ENCODE results near the gene ZFYVE26. TPM values are rescaled to one million over a fixed set of nuclear protein-coding genes. Genes with fewer than 3 reads are reported as not detected.

ZFYVE26 gene
- total RNA-seq, 1 donor, result 37.6 TPM

GRCh38 chr14:67833403-67833802 lies 17.0 kb upstream of the ZFYVE26 start:
- H3K9me3 ChIP-seq (ENCODE audit: low read depth, low read length), result no peaks in the 10 kb centered on the region

GRCh38 chr14:67831113-67831512 lies 14.7 kb upstream of the ZFYVE26 start:
- Histone ChIP-seq H2AFZ (ENCODE audit: low read length) (no peak overlapping the region), H3K79me2 (ENCODE audit: insufficient read depth, low read length) (no peaks in the 10 kb centered on the region), H3K4me2 (ENCODE audit: insufficient read depth, low read length) (no peak overlapping the region), H3K4me3 (ENCODE audit: insufficient read depth, low read length) (no peak overlapping the region), H3K27ac (ENCODE audit: low read depth, low read length) (no peak overlapping the region), H3K36me3 (ENCODE audit: insufficient read depth, low read length) (no peaks in the 10 kb centered on the region), H3K9me3 (ENCODE audit: low read depth, low read length) (no peaks in the 10 kb centered on the region), H4K20me1 (ENCODE audit: insufficient read depth, low read length) (no peaks in the 10 kb centered on the region), H3K27me3 (ENCODE audit: insufficient read depth, low read length) (no peaks in the 10 kb centered on the region), H3K4me1 (ENCODE audit: insufficient read depth, low read length) (no peaks in the 10 kb centered on the region)
- TF ChIP-seq, protein P1, sequence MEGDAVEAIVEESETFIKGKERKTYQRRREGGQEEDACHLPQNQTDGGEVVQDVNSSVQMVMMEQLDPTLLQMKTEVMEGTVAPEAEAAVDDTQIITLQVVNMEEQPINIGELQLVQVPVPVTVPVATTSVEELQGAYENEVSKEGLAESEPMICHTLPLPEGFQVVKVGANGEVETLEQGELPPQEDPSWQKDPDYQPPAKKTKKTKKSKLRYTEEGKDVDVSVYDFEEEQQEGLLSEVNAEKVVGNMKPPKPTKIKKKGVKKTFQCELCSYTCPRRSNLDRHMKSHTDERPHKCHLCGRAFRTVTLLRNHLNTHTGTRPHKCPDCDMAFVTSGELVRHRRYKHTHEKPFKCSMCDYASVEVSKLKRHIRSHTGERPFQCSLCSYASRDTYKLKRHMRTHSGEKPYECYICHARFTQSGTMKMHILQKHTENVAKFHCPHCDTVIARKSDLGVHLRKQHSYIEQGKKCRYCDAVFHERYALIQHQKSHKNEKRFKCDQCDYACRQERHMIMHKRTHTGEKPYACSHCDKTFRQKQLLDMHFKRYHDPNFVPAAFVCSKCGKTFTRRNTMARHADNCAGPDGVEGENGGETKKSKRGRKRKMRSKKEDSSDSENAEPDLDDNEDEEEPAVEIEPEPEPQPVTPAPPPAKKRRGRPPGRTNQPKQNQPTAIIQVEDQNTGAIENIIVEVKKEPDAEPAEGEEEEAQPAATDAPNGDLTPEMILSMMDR (IDR thresholded peaks at IDR 0.05; ENCODE audit: extremely low read depth, low read depth, low read length), result no peak
- no peak for DNase-seq (ENCODE audit: insufficient read length, low spot score, missing footprints)

More at GRCh38 chr14:67833403-67833802, 17.0 kb upstream of the ZFYVE26 start:
- no peak overlapping the region for H3K27ac ChIP-seq (ENCODE audit: low read depth, low read length)
- no peak overlapping the region for H3K4me2 ChIP-seq (ENCODE audit: insufficient read depth, low read length)
- TF ChIP-seq, protein P1 (IDR thresholded peaks at IDR 0.05; ENCODE audit: extremely low read depth, low read depth, low read length), result no peak
- no peak overlapping the region for H2AFZ ChIP-seq (ENCODE audit: low read length)
- H3K4me1 ChIP-seq (ENCODE audit: insufficient read depth, low read length), result no peaks in the 10 kb centered on the region
- H3K4me3 ChIP-seq (ENCODE audit: insufficient read depth, low read length), result no peak overlapping the region
- DNase-seq (ENCODE audit: insufficient read length, low spot score, missing footprints), result no peak
- H3K79me2 ChIP-seq (ENCODE audit: insufficient read depth, low read length), result no peaks in the 10 kb centered on the region
- no peaks in the 10 kb centered on the region for H3K27me3 ChIP-seq (ENCODE audit: insufficient read depth, low read length)
- H4K20me1 ChIP-seq (ENCODE audit: insufficient read depth, low read length), result no peaks in the 10 kb centered on the region
- no peaks in the 10 kb centered on the region for H3K36me3 ChIP-seq (ENCODE audit: insufficient read depth, low read length)

DNA sequence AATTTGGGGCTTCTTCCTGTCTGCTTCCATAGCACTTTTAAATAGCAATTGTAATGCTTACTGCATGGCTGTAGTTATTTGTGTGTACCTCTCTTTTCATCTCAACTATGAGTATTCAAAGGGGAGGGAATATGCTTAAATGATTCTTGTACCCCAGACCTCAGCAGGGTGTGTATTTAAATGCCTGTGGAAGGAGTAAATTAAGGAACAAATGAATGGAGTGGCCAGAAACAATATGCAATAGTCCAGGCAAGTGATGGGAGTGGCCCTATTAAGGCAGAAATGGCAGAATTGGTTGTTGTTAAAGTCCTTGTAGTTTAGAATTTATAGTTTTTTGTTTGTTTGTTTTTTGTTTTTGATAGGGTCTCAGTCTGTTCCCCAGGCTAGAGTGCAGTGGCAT lies 4.7 kb upstream of the ZFYVE26 start:
- H3K4me2 ChIP-seq (ENCODE audit: insufficient read depth, low read length), result peak overlapping the region; percentile 93

GRCh38 chr14:67820428-67820971 lies 4.1 kb upstream of the ZFYVE26 start:
- DNase-seq (ENCODE audit: insufficient read length, low spot score, missing footprints), result peak; percentile 50
- Histone ChIP-seq H3K36me3 (ENCODE audit: insufficient read depth, low read length) (no peaks in the 10 kb centered on the region), H3K9me3 (ENCODE audit: low read depth, low read length) (no peaks in the 10 kb centered on the region), H3K27ac (ENCODE audit: low read depth, low read length) (peak overlapping the region; percentile 92), H3K79me2 (ENCODE audit: insufficient read depth, low read length) (peaks cover 7% of the 10 kb centered on the region), H3K27me3 (ENCODE audit: insufficient read depth, low read length) (no peaks in the 10 kb centered on the region), H4K20me1 (ENCODE audit: insufficient read depth, low read length) (no peaks in the 10 kb centered on the region), H3K4me2 (ENCODE audit: insufficient read depth, low read length) (peak overlapping the region; percentile 93), H3K4me1 (ENCODE audit: insufficient read depth, low read length) (peaks cover 19% of the 10 kb centered on the region), H3K4me3 (ENCODE audit: insufficient read depth, low read length) (peak overlapping the region; percentile 80), H2AFZ (ENCODE audit: low read length) (peak overlapping the region; percentile 95)
- TF ChIP-seq, protein P1 (IDR thresholded peaks at IDR 0.05; ENCODE audit: extremely low read depth, low read depth, low read length), result no peak

More for the DNA sequence above, 4.7 kb upstream of the ZFYVE26 start:
- no peak for DNase-seq (ENCODE audit: insufficient read length, low spot score, missing footprints)
- H3K4me3 ChIP-seq (ENCODE audit: insufficient read depth, low read length), result no peak overlapping the region
- H3K36me3 ChIP-seq (ENCODE audit: insufficient read depth, low read length), result no peaks in the 10 kb centered on the region
- peaks cover 14% of the 10 kb centered on the region for H3K4me1 ChIP-seq (ENCODE audit: insufficient read depth, low read length)
- no peaks in the 10 kb centered on the region for H4K20me1 ChIP-seq (ENCODE audit: insufficient read depth, low read length)
- peak overlapping the region; percentile 95 for H2AFZ ChIP-seq (ENCODE audit: low read length)
- H3K27ac ChIP-seq (ENCODE audit: low read depth, low read length), result peak overlapping the region; percentile 92
- no peaks in the 10 kb centered on the region for H3K9me3 ChIP-seq (ENCODE audit: low read depth, low read length)
- H3K27me3 ChIP-seq (ENCODE audit: insufficient read depth, low read length), result no peaks in the 10 kb centered on the region
- H3K79me2 ChIP-seq (ENCODE audit: insufficient read depth, low read length), result peaks cover 2% of the 10 kb centered on the region
- TF ChIP-seq, protein P1 (IDR thresholded peaks at IDR 0.05; ENCODE audit: extremely low read depth, low read depth, low read length), result no peak
